GM23248 (cell line): Measurements from ENCODE around the gene KCNAB1.

ENCODE experiments used
- EZH2 ChIP-seq: fragments of 200-600 bp; sonication (generic); IDR thresholded peaks from 2 replicates; pipeline ENCODE4 v1.6.1; 2018; ENCODE audit warnings: antibody characterized with exemption, mild to moderate bottlenecking; ENCODE audit not compliant: insufficient read depth, poor library complexity, severe bottlenecking
- EZH2phosphoT487 ChIP-seq: fragments of 200-600 bp; sonication (generic); IDR thresholded peaks from 2 replicates; pipeline ENCODE4 v1.6.1; 2018; ENCODE audit warnings: antibody characterized with exemption, moderate library complexity, mild to moderate bottlenecking, low read depth; ENCODE audit not compliant: insufficient read depth

GRCh38 chr3:156299569-156299968 is 179.2 kb downstream of the KCNAB1 start:
- no peak for TF ChIP-seq EZH2
- TF ChIP-seq EZH2phosphoT487: no peak
